ENCODE measurements around the gene R3HDM2.
"Not testable (repeated sequence)": the region's sequence is repeated elsewhere in the genome, so short reads cannot be mapped to it uniquely, and the experiment has no call there.

Gene R3HDM2

GRCh38 chr12:57320639-57321038, 110.2 kb downstream of the R3HDM2 start:
- DNase-seq, result no peak

DNA sequence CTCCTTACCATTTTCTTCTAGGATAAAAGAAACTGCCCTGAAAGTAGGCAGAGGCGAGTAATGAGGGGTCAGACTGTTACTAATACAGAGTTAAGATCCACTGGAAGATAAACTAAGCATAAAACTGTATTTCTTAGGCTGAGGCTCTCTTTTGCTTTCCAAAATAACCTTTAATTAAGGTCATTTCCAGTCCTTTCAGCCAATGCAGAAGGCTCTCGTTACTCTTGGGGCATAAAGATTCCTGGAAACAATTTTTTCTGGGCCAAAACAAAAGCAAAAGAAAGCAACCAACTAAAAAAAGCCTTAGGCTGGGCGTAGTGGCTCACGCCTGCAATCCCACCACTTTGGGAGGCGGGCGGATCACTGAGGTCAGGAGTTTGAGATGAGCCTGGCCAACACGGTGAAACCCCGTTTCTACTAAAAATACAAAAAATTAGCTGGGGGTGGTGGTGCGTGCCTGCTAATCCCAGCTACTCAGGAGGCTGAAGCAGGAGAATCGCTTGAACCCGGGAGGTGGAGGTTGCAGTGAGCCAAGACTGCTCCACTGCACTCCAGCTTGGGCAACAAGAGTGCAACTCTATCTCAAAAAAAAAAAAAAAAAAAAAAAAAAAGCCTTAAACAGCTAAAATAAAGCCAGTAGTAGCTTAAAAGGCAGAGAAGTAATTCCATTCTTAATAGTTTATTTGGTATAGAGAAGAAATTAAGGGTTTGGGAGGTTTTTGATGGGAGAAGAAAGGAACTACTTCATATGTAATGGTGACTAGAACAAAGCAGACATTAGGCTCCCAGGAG, 111.0 kb downstream of the R3HDM2 start:
- DNase-seq, result no peak

DNA sequence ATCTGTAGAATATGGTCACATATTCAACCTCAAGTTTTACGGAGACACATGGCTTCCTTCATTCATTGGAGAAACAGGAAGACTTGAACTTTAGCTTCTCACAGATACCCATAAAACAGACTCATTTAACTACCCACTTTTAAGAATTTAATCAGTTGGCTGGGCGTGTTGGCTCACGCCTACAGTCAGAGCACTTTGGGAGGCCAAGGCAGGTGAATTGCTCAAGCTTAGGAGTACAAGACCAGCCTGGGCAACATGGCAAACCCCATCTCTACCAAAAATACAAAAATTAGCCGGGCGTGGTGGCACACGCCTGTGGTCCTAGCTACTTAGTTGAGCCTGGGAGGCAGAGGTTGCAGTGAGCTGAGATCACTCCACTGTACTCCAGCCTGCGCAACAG, 115.2 kb downstream of the R3HDM2 start:
- DNase-seq, result no peak

GRCh38 chr12:57312287-57312686, 118.6 kb downstream of the R3HDM2 start:
- DNase-seq, result not testable (repeated sequence)

DNA sequence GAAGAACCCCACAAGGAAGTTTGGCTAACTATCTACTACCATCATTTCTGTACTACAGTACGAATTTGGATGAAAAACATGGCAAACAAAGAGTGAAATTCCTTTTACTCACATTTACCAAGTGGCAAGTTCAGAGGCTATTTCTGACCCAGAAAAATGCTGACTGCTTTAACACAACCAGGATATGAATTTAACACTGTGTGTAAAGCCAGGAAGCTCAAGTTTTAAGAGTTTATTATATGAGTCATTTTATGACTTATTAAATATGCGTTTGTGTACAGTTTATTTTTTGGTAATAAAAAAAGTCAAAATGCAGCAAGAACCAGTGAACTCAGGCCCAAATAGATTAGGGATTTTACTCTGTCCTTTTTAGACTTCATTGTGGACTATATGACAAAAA, 121.4 kb downstream of the R3HDM2 start:
- DNase-seq, result no peak

DNA sequence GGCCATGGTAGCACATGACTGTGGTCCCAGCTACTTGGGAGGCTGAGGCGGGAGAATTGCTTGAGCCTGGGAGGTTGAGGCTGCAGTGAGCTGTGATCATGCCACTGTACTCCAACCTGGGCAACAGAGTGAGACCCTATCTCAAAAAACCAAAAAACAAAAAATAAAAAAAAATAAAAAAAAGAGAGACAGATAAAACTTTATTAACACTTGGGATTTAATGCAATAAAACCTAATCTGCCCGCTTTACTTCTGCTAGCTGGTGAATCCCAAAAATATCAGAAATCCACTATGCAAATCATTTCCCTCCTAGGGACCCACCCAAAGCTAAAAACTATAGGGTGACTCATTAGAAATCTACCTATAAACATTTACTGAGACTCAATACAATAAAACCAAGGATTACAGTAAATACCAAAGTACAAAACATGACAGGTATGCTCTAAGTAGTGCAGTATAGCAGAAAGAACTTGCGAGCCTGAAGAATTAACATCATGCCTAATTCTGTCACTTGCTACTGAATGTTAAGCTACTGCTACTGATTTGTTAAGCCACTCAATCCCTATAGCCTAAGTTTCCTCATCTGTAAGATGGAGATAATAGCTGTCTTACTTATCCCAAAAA, 129.8 kb downstream of the R3HDM2 start:
- DNase-seq, result no peak

- DNase-seq, result no peak
Observed at GRCh38 chr12:57299514-57300016, 131.3 kb downstream of the R3HDM2 start.

GRCh38 chr12:57296291-57296690, 134.6 kb downstream of the R3HDM2 start:
- no peak for DNase-seq

GRCh38 chr12:57282073-57282472, 148.8 kb downstream of the R3HDM2 start:
- DNase-seq, result not testable (repeated sequence)

DNA sequence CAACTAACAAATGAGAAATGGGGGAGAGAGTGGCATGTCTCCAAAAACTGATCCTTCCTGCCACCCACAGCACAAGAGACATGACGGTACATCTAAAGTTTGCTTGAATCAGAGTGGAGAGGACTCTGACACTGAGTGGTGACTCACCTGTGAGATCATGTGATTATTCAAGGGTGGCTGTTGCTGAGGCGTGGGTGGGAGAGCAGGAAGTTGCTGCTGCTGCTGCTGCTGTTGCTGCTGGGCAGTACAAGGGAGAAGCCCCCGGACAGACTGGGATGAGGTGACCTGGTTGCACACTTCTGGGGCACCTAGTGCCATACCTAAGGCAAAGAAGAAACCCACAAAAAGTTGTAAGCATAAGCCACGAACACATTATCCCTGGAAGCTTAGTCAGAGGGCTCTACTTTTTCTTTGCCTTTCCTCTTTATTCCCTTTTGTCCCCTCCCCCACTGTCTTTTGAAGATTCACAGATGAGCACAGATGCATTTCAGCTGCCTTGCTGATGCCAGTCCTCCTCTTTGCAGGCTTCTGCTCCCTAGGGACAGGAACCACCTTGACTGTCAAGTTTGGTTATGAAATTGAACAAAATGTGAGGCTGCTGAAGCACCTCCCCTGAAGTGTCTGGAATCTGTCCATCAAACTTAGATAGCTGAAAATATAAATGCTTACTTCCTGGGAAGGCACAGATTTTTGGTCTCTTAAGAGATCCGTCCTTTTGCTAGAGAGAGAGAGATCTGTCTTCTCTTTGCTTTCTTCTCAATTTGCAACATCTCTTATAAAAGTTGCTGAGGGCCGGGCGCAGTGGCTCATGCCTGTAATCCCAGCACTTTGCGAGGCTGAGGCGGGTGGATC, 150.4 kb downstream of the R3HDM2 start:
- peak; percentile 52 for DNase-seq

GRCh38 chr12:57278465-57279381, 152.1 kb downstream of the R3HDM2 start:
- DNase-seq, result no peak

DNA sequence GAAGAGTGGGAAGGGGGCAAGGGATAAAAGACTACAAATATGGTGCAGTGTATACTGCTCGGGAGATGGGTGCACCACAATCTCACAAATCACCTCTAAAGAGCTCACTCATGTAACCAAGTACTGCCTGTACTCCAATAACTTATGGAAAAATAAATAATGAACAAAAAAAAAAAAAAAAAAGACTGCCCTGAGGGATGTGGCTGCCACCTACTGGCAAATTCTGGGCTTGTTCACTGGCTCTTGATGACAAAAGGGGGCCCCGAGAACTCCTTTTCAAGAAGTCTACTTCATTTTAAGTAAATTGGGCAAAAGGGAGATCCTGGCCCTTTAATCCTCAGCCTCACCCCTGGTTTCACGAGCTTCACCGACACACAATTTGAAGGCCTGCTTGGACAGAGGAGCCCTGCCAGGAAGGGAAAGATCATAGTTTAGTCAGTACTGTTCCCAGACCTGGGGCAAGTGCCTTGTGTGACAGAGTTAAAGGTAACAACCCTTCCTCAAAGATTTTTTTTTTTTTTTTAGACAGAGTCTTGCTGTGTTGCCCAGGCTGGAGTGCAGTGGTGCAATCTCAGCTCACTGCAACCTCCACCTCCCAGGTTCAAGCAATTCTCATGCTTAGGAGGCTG, 153.8 kb downstream of the R3HDM2 start:
- DNase-seq, result no peak

GRCh38 chr12:57276233-57276632, 154.6 kb downstream of the R3HDM2 start:
- not testable (repeated sequence) for DNase-seq

DNA sequence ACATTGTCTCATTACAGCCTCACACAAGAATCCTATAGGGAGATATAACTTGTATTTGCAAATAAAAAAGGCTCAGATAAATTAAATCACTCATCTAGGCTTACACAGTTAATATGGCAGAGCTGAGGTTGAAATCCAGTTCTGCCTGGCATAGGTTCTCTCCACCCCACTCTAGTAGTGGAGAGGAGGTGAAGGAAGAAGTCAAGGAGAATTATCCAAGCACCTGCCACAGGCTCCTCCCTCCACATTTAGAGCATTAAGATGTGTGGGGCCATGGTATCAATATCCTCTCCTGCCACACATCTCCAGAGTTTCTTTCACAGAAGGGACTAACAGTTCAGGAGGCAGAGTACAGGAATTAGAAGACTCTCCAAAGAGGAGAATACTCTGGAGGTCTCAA, 157.3 kb downstream of the R3HDM2 start:
- no peak for DNase-seq

- no peak for DNase-seq
Observed at GRCh38 chr12:57272337-57273151, 158.3 kb downstream of the R3HDM2 start.

- no peak for DNase-seq
Observed at GRCh38 chr12:57270966-57271470, 159.8 kb downstream of the R3HDM2 start.

- no peak for DNase-seq
Observed at GRCh38 chr12:57268264-57268663, 162.6 kb downstream of the R3HDM2 start.

DNA sequence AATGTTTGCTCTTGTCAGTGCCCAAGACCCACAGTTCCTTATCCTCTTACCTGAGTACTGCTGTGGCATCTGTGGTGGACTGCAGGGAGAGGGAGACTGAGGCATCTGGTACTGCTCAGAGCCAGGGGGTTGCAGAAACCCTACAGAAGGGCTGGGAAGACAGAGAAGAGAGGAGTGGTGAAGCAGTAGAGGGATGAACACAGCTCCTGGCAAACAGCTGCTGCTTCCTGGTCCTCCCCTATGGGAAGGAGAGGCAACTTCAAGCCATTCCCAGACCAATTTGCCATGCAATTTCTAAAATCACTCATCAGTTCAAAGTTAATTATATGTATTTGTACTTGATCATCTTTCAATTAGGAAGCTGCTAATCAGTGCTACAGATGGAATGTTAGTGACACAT, 164.2 kb downstream of the R3HDM2 start:
- no peak for DNase-seq

- DNase-seq, result no peak
Observed at GRCh38 chr12:57263096-57263495, 167.7 kb downstream of the R3HDM2 start.

DNA sequence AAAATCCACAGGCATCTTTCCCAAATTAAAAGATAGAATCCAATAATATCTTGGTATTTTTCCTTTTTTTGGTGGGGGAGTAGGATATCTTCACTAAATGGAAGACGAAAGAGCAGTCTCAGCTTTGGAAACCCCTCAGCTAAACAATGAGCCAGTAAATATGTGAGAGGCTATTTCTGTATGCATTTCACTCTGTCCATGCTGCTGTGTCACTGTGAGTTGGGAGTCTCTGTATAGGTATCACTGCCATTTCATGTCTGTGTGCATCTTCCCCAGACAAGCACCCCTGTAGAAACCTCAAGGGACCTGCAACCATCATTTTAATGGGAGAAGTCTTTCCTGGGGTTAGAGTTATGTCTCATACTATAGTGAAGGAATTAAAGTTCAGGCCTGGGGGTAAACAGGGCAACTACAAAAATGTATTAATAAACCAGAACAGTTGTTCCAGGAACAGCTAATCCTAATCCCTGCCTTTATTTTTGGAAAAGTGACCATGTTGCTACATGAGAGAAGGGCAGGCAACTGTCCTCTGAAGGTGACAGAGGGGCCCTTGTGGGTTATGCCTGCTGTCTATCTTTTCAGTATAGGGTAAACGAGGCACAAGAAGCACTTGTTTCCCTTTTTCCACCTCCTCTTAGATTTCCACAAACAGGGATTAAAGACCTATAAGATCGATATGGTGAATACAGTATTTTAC, 168.6 kb downstream of the R3HDM2 start:
- DNase-seq, result no peak
